Raji (cell line): ENCODE measurements around the gene MICU1.

Source experiments
- POLR2A ChIP-seq: IDR thresholded peaks from 2 replicates; pipeline ENCODE4 v1.6.1; 2011; ENCODE audit warnings: low read depth, low read length, control low read depth; ENCODE audit not compliant: insufficient read depth

MICU1 gene

DNA sequence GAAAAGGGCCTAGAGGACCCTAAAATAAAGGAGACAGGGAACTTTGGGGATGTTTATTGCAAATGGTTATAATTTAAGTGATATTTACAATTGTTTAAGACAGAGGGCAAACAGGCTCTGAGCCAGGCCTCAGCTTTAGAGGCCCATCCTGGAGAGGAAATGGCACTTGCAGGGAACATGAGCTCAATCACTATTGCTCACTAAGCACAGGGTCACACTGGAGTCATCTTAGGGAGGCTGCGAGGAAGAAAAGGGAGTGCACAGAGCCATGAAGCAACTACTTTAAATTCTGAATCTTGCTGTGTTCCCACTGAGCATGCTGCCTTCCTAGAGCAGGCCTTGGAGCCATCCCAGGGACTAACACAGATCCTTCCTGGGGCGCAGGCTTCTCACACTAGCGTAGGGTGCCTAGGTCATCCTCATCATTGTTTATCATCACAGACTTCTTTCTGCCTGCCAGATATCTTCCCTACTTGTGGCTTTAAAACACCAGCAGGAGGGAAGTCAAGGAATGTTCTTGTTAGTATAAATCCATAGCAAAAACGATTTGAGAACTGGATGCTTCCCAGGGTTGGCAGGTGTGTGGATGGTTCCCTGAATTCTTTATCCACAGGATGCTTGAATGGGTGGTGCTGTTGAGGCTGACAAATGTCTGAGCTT lies 258.4 kb downstream of the MICU1 start:
- TF ChIP-seq POLR2A: no peak

DNA sequence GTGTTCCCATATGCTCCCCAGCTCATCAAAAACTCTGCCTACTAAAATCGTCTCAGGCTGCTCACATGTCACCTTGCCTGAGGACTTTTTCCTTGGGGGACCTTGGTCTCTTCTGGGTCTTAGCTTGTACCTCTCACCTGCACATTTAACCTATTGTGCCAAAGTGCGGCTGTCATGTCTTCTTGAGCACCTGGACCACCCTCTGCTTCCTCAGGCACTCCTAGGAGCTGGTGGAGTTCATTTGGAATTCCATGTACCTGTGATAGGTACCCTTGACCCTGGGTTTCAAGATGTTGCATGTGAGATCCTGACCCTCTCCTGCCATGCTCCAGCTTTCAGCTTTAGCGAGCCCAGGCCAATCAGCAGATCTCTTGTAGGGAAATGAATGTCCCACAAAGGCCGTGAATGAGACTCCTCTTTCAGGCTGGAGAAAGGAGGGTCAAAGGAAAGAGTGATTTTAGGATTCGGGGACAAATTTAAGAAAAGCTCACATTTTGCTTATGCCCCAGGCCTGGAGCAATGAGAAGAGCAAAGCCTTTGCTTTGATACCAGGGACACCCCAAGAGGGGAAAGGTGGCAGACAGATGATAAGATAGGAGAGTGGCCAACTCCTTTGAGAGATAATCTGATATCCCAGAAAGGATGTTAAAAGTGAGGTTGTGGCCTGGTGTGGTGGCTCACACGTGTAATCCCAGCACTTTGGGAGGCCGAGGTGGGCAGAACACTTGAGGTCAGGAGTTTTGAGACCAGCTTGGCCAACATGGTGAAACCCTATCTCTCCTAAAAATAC lies 260.6 kb downstream of the MICU1 start:
- TF ChIP-seq POLR2A: no peak

DNA sequence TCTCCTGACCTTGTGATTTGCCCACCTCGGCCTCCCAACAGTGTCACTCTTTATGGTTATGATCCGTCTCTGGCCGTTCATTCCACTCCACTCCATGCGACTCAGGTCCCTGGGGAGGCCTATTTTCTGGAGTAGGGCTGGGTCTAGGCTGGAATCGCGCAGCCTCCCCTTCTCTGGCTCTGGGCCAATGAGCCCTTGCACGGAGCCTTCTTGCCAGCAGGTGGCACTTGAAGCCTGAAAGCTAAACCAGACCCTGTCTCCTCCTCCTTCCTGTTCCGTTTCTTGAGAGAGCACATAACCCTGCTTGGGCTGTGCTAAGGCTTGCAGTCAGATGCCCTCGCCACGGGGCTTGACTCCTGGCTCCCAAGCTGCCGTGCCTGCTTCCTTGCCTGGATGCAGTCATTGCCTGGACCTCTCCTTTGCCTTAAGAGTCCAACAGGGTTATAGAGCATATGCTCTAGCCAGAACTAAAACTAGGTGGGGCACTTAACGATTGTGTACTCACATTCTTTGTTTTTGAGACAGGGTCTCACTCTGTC lies 261.6 kb downstream of the MICU1 start:
- TF ChIP-seq POLR2A: peak; percentile 62; the same call in 1 of the 2 replicates

DNA sequence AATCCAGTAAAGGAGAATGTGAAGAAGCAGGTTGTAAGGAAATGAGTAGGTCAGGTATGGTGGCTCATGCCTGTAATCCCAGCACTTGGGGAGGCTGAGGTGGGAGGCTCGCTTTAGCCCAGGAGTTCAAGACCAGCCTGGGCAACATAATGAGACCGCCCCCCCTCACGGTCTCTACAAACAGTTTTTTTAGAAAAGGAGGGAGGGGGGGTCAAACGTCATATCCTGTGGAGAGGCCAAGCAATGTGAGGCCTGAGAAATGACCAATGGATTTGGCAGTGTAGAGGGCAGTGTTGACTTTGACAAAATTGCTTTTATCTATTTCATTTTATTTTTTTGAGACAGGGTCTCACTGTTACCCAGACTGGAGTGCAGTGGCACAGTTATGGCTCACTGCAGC lies 268.9 kb downstream of the MICU1 start:
- no peak for TF ChIP-seq POLR2A

DNA sequence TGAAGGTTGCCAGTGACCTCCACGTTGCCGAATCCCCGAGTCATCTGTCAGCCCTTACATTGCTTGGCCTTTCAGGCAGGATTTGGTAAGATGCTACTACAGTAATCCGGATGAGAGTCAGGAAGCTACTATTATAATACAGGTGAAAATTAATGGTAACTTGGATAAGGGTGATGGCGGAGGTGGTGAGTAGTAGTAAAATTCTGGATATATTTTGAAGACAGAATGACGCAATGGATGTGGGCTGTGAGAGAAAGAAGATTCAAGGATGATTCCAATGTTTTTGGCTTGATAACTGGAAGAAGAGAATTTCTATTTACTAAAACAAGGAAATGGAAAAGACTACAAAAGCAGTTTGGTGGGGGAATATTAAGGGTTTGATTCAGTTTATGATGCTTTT lies 269.8 kb downstream of the MICU1 start:
- TF ChIP-seq POLR2A: no peak

DNA sequence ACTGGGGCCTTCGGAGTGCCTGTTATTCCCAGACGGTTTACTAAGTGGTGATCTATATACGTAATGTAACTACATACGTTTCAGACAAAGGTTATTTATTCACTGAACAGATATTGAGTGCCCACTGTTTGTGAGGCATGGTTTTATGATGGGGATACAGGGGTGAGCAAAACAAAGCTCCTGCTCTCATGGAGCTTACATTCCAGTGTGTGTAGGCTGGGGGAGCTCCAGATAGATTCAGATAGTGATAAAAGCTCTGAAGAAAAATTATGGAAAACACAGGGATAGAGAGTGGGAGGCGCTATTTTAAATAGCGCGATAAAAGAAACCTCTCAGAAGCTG lies 270.7 kb downstream of the MICU1 start:
- no peak for TF ChIP-seq POLR2A

DNA sequence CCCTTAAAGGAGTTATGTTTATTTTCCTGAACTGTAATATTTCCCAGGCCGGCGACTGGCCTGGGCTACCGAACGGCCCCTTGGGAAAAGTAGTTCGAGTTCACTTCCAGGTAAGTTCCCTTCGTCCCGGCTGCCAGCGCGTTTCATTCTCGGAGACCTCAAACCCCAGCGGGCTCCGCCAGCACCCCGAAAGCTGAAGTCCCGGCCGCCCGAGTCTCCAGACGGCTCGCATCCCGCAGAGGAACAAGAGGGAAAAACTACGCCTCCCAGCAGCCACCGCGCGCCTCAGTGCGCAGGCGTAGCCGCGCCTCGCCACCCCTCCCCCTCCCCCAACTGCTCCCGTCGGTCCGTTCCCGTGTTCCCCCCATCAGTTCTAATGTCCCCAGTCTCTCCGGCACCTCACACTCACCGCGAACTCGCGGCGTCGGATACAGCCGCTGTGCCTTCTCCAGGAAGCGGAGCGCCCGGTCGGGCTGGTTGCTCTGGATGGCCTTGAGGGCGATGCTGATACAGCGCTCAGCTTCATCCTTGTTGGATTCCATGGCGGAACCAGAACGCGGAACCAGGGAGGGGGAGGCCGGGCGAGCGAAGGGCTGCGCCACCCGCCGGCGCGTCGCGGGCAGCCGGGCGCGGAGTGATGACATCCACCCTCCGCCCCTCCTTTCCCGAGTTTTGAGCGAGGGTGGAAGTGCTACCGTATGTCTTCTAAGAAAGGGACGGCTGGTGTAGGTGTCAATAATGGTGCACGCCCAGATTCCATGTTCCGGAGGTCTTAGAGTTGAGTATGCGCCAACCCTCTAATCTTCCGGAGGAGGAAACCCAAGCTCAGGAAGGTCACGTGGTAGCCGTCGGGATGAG lies 271.3 kb downstream of the MICU1 start, which contains the start of gene DNAJB12:
TSS of gene DNAJB12 (minus strand) at position 564 of the 858 bp plus-strand sequence. CDS start at position 542, 22 bp downstream.
- TF ChIP-seq POLR2A: peak; percentile 88

DNA sequence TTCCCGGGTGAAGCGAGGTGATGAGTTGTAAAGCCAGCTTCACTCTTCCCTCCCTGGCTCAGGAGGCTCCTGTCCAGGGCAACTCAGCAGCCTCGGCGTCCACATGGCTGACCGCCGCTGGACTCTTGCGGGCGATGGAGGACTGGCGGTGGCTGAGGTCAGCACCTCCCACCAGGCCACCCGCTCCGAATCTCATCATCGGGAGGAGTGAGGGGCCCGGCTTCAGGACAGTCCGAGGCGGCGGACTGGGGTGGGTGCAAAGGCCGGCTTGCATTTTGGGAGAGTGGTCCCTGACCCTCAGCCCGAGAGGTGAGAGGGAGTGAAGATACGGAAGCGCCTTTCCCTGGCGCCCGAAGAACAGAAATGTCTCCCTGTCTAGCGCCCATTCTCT lies 271.9 kb downstream of the MICU1 start:
- no peak for TF ChIP-seq POLR2A

DNA sequence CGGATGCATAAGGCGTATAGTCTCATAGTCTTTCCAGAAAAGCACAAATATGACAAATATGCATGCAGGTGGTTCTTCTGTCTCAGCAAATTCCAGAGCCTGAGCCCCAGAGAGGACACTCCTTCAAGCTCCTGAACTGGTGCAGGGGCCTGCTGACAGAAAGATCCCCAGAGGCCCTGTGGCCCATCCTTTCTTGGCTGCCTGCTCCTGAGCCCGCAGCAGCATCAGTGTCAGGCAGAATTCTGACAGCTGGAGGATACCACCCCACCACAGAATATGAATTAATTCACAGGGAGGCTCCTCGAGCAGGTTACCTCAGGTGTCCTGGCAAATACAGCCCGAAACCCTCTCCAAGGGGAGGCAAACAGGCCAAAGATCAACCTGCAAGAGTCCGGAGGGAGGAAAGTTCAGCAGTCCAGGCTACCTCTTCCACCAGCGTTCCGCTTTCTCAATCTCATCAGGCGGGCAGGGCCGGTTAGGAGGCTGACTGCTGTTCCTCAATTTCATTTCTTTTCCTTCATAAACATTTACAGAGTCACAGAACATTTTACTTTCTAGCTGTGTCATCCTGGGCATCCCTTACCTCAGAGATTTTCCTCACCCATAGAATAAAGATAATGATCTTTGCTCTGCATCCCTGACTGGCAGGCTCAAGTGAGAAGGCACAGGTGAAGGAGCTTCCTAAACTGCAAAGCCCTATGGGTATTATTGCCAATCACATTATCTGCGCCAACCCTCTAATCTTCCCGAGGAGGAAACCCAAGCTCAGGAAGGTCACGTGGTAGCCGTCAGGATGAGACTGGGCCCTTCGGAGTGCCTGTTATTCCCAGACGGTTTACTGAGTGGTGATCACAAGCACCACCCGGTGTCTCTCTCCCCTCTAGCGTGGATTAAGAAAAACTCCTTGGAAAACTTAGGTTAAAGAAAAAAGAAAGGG lies 272.6 kb downstream of the MICU1 start:
- no peak for TF ChIP-seq POLR2A

DNA sequence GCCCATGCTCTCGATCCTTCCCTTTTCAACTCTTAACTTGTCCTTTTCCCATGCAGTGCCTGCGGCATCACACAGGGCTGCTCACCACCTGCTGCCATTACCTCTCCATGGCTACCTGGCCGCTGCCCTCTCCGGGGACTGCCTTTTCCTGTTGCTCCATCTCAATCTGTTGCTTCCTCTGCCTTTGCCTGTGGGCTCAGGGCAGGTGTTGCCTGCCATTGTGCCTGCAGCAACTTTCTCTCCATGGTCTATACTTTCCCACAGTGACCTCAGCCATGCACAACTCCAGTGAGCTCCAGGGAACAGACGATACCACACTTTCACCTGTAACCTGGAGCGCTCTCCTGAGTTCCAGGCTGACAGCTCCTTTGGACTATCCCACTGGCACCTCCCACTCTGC lies 274.4 kb downstream of the MICU1 start:
- no peak for TF ChIP-seq POLR2A

DNA sequence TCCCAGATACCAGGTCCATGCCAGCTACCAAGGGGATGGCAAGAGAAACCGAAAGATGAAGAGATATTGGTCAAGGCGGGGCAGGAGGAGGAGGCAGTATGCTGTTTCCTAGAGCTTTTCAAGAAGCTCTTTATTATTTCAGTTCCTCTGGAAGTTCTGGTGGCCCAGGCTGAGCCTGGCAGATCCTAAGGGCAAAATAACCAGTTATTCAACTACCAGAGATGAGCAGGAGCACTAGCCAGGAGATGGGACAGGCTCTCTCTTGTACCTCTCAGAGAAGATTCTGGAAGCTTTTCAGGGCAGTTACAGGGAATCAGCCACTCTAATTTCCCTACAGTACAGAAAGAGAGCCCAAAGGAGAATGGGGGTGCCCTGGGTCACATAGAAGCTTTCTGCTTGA lies 276.4 kb downstream of the MICU1 start:
- no peak for TF ChIP-seq POLR2A

DNA sequence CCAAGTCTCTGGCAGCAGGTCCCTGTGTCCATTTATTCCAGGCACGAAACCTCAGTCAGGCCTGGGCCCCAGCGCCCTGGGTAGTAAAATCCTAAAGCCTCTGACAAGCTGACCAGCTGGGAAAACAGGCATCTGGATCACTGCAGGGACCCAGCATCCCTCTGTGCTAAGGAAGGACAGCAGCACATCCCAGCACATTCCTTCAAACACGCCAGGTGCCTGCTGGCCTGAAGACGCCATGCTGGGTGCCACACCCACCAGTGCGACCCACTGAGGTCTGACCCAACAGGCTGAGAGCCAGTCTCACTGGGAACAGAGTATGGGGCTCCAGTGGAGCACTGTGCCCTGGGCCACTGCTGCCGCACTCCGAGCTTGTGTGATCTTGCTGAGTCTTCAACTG lies 277.6 kb downstream of the MICU1 start:
- TF ChIP-seq POLR2A: no peak

DNA sequence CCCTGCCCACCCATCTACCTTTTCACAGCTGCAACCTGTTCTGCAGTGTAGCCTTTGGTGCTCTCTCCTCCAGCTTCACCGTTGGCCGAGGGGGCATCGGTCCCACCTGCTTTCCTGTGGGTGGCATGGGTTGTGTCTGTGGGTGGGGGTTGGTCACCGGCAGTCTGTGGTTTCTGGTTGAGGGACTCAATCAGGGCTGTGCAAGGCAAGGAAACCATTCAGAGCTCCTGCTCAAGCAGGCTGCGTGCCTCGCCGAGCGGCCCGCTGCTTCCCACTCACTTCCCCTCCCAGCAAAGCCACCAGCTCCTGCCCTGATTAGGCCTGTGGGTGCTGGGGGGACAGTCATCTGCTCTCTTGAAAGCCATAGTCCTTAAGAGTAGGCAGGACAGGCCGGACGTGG lies 280.9 kb downstream of the MICU1 start:
- no peak for TF ChIP-seq POLR2A

DNA sequence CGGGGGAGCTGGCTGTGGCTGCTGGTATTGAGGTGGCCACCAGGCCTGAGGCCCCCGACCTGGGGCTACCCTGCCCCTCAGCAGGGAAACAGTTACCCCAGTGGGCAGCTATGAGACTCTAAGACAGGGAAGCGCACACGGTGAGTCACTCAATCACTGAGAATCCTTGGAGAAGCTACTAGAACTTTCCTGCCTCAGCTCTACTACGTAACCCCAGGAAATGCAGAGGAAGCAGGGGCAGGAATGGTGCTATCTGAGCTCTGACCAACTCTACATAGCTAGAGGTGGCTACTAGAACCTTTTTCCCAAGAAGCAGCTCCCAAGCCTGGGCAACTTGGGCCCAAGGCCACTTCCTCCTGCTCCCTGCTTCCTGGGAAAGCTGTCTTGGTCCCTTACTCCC lies 283.0 kb downstream of the MICU1 start:
- TF ChIP-seq POLR2A: no peak
